Measurements from ENCODE around the gene FAM107B.
"Not testable (repeated sequence)": the region's sequence is repeated elsewhere in the genome, so short reads cannot be mapped to it uniquely, and the experiment has no call there.

FAM107B gene

DNA sequence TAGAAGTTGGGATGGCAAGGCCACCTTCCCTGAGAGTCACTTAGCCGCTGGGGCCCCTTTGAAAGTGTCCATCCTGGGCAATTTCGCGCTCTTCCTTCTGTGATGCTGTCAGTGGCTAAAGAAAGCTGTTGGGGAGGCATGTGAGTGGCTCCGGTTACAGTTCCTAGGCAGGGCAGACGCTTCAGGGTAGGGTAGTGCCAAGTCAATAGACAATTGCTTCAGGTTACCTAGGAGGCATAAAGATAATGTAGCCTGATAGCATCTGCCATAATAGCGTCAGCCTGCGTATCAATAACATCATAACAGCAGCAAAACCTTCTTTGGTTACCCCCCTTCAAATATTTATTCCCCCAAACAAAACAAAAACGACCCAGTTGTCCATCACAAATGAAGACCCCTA, at the start of gene FAM107B:
FAM107B (minus strand) TSS at position 101 of the 400 bp plus-strand sequence. CDS start 234 bp downstream, outside the sequence.
- no peak for DNase-seq

DNA sequence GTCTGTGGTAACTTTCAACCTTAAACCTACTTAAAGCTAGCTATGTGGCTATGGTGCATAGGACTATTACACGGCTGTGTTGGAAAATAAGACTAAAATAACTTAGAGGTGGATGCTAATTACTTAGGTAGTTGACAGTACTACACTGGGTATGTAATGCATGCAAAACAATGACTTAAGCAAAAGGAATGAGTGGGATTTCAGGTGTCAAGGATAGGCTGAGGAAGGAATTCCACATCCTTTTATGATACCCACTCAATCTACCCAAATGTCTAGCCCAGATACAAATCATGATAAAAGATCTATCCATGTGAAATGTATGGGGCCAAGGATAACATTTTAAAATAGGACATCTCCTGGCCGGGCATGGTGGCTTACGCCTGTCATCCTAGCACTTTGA, 49.3 kb upstream of the FAM107B start:
- no peak for DNase-seq

- no peak for DNase-seq
These were observed 48.4 kb upstream of the FAM107B start for GRCh38 chr10:14822879-14823755.

DNA sequence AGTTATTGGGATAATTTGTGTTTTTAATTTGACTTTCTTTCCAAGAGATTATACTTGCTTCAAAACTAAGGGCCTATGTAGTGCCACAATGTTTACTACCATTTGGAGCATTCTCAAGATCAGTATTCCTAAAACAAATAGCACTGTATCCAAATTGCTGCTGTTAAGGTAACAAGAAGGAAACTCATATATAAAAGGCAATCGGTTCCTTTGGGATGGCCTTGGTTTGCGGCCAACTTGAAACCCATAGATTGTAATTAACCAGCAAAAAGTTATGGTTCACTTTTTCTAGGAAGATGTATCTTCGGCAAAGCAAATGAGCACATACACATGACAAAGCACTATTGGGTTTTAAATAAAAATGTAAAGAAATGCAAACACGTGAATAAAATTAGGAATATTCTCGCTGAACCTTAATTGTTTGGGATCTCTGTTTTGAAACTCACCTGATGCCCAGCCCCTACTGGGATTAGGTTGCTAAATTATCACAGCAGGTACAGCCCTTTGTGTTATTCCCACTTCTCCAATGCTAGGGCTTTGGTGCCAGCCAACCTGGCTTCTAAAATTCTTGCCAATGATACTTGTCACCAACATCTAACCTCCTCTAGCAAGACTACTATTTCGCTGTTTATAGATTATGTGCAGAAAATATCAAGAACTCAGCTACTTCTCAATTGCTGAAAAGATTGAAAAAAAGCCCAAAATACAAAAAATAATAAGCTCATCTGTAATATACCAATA, 47.1 kb upstream of the FAM107B start:
- DNase-seq, result no peak

- no peak for DNase-seq
These were observed 46.1 kb upstream of the FAM107B start for GRCh38 chr10:14820775-14821154.

- no peak for DNase-seq
These were observed 45.5 kb upstream of the FAM107B start for GRCh38 chr10:14820010-14820774.

- not testable (repeated sequence) for DNase-seq
These were observed 42.0 kb upstream of the FAM107B start for GRCh38 chr10:14816717-14817116.

- no peak for DNase-seq
These were observed 41.0 kb upstream of the FAM107B start for GRCh38 chr10:14815681-14816080.

GRCh38 chr10:14812271-14812670, 37.6 kb upstream of the FAM107B start:
- DNase-seq, result no peak

GRCh38 chr10:14810969-14811953, 36.6 kb upstream of the FAM107B start:
- DNase-seq, result no peak

GRCh38 chr10:14806318-14806717, 31.6 kb upstream of the FAM107B start:
- no peak for DNase-seq

DNA sequence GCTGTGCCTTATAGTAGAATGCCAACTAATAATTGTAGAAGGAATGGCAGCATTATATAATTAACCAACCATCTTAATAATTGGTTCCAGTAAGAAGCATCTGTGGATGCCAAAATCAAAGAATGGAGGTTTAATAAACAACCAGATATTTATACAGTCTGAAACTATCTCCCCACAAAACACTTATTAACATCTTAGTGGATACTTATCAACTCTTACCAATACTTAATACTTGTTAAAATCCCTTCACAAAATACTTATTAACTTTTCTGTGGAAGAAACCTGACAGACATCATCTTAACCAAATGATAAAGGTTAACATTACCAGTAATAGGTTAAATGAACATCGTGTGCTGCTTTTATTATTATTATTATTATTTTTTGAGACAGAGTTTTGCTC, 29.1 kb upstream of the FAM107B start:
- DNase-seq, result no peak

GRCh38 chr10:14801723-14802122, 27.0 kb upstream of the FAM107B start:
- DNase-seq, result no peak

DNA sequence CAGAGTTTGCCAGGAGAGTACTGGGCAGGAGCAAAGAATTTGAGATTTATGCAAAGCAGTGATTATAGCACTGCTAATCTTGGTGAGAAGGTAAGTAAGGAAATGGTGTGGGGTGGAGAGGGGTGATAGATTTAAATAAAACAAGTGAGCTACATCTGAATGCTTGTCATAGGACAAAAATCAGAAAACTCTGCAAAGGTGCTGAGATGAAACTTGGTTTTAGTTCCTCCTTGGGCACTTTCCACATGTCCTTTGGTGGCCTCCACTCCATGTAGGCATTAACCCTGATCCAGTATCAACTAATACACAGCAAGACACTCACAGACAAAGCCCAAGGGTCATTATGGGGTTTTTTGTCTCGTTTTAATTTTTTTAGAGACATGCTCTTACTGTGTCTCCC, 25.7 kb upstream of the FAM107B start:
- DNase-seq, result no peak

DNA sequence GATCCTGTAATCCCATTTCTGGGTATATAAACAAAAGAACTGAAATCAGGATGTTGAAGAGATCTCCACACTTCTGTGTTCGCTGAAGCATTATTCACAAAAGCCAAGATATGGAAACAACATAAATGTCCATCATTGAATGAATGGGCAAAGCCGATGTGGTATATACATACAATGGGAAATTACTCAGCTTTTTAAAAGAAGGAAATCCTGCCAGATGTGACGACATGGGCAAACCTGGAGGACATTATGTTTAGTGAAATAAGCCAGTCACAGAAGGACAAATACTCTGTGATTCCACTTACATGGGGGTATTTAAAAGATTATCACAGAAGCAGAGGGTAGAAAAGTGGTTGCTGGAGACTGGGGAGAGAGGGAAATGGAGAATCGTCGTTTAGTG, 23.9 kb upstream of the FAM107B start:
- no peak for DNase-seq

DNA sequence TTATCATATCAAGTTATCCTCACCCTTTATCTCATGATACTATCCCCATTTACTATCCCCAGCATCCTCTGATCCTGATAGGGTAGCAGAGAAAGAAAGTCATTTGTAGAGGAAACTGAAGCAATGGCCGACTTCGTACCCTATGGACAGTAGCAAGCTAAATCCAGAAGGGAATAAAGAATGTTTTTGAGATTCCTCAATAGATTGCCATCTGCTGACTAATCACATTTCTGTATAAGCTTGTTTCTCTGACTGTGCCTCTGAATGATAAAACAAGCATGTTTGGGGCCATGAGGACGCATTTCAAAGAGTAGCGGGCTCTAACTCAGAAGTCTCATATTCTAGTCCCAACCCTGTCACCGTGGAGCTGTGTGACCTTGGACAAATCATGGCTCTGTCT, 13.2 kb upstream of the FAM107B start:
- no peak for DNase-seq

GRCh38 chr10:14784459-14785055, 9.9 kb upstream of the FAM107B start:
- no peak for DNase-seq

DNA sequence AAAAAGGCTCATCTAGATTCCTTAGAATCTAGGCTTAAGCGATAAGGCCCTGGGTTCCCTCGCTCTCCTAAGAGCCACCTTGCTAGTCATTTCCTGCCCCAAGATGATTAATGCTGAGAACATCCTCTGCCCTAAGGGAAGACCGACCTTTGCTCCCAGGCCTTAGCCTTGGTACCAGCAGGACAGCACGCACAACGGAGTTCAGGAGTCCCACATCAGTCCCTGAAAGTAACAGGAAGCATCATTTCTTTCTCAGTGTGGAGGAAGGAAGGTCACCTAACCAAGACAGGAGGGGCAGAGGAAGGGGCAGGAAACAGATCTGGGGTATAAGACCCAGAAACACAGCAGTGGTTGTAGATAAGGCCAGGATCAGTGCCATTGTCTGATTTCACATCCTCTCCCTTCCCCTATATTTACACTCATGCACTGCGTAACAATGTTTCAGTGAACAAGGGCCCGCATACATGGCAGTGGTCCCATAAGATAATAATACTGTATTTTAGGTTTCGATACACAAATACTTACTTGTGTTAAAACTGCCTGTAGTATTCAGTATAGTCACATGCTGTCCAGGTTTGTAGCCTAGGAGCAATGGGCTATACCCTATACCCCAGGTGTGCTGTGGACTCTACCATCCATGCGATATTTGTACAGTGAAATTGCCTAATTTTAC, 8.1 kb upstream of the FAM107B start:
- no peak for DNase-seq

DNA sequence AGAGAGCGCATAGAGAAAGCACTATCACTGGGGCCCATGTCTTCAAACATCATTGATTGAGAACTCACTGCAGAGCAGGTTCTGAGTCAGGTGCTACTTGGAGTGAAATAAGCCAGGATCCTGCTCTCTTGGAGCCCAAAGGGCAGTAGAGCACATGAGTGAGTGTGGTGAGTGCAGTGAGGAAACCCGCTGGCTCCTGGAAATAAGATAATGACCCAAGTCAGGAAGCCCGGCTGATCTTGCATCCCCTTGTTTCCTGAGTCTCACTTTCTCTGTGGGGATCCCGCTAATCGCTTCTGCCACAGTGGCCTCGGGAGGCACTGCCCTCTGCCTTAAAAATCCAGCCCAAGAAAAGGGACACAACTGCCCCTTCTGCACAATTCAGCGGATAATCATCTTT, 7.1 kb upstream of the FAM107B start:
- DNase-seq, result no peak

GRCh38 chr10:14779001-14779651, 4.4 kb upstream of the FAM107B start:
- no peak for DNase-seq

GRCh38 chr10:14776546-14776945, 1.8 kb upstream of the FAM107B start:
- no peak for DNase-seq
